H4 (cell line): ENCODE data around the gene APP. TPM values are rescaled to one million over a fixed set of nuclear protein-coding genes. Genes with fewer than 3 reads are reported as not detected.

Experiments used
- DNase-seq: peaks from one replicate; pipeline ENCODE4 v3.0.0-alpha.2; 2015; ENCODE audit warnings: low spot score
- total RNA-seq: library from RNA; depleted of rRNA; stranded (reverse); fragments of >200 nt; shearing (Covaris generic); gene quantifications from 2 replicates; pipeline ENCODE4 v1.2.3, GENCODE V29; 2014; rRNA removed

APP gene
- 242 and 299 TPM in 2 replicates for total RNA-seq

- peak; percentile 70 for DNase-seq
Observed at GRCh38 chr21:26170471-26171257, at the start of gene APP. TSS of gene APP (minus strand) at chr21:26170770. CDS start at chr21:26170620, 150 bp downstream.

- DNase-seq = no peak
Observed at GRCh38 chr21:26212220-26212619, 41.6 kb upstream of the APP start.

GRCh38 chr21:26210614-26211013, 40.0 kb upstream of the APP start:
- no peak for DNase-seq

- no peak for DNase-seq
Observed at GRCh38 chr21:26207021-26207420, 36.5 kb upstream of the APP start.

- no peak for DNase-seq
Observed at GRCh38 chr21:26199456-26199855, 28.9 kb upstream of the APP start.

- DNase-seq = no peak
Observed at GRCh38 chr21:26195708-26196107, 25.1 kb upstream of the APP start.

GRCh38 chr21:26194811-26195251, 24.3 kb upstream of the APP start:
- no peak for DNase-seq

- no peak for DNase-seq
Observed at GRCh38 chr21:26194326-26194725, 23.8 kb upstream of the APP start.

- no peak for DNase-seq
Observed at GRCh38 chr21:26191609-26192008, 21.0 kb upstream of the APP start.

- no peak for DNase-seq
Observed at GRCh38 chr21:26188422-26188821, 17.9 kb upstream of the APP start.

GRCh38 chr21:26185446-26185845, 14.9 kb upstream of the APP start:
- DNase-seq = no peak

GRCh38 chr21:26185021-26185420, 14.5 kb upstream of the APP start:
- no peak for DNase-seq

- DNase-seq = no peak
Observed at GRCh38 chr21:26179501-26179900, 8.9 kb upstream of the APP start.

- DNase-seq = no peak
Observed at GRCh38 chr21:26177746-26178426, 7.3 kb upstream of the APP start.

- DNase-seq = peak; percentile 16
Observed at GRCh38 chr21:26177187-26177586, 6.6 kb upstream of the APP start.

- no peak for DNase-seq
Observed at GRCh38 chr21:26171258-26172100, 909 bp upstream of the APP start.

- DNase-seq = peak; percentile 63
Observed at GRCh38 chr21:26169611-26170470, 729 bp downstream of the APP start.

- peak; percentile 70 for DNase-seq
Observed at GRCh38 chr21:26169061-26169610, 1.4 kb downstream of the APP start.

GRCh38 chr21:26168371-26168770, 2.2 kb downstream of the APP start:
- DNase-seq = no peak

GRCh38 chr21:26167593-26167992, 3.0 kb downstream of the APP start:
- no peak for DNase-seq

- DNase-seq = no peak
Observed at GRCh38 chr21:26165331-26165730, 5.2 kb downstream of the APP start.
